HG02623 (cell line): ENCODE measurements around the gene SLC9A8.
"Not testable (repeated sequence)": the region's sequence is repeated elsewhere in the genome, so short reads cannot be mapped to it uniquely, and the experiment has no call there.

ENCODE experiments used
- ATAC-seq: cut with Tn5 transposase; IDR thresholded peaks from one replicate; pipeline ENCODE4 v1.9.1; 2021; ENCODE audit warnings: moderate library complexity; ENCODE audit not compliant: unreplicated experiment

SLC9A8 gene

GRCh38 chr20:49891476-49892110 lies 79.0 kb downstream of the SLC9A8 start:
- ATAC-seq, result no peak

- no peak for ATAC-seq
These were observed 79.6 kb downstream of the SLC9A8 start for GRCh38 chr20:49892260-49892659.

DNA sequence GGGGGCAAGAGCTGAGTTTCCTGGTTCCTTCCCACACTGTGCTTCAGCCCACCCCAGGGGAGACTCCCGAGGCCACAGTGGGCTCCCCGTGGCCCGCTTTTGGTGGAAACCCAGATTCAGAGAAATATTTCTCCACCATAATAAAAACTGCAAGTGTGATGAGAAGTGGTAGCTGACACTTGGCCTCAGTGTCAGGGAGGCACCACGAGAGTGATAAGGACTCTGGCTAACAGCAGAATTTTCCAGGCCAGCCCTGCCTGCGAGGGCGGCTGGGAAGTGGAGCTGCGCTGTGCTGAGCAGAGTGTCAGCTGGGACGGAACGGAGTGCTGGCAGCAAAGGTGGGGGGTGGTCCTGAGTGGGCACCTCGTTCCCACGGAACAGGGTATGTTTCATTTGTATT lies 80.2 kb downstream of the SLC9A8 start:
- ATAC-seq, result no peak

DNA sequence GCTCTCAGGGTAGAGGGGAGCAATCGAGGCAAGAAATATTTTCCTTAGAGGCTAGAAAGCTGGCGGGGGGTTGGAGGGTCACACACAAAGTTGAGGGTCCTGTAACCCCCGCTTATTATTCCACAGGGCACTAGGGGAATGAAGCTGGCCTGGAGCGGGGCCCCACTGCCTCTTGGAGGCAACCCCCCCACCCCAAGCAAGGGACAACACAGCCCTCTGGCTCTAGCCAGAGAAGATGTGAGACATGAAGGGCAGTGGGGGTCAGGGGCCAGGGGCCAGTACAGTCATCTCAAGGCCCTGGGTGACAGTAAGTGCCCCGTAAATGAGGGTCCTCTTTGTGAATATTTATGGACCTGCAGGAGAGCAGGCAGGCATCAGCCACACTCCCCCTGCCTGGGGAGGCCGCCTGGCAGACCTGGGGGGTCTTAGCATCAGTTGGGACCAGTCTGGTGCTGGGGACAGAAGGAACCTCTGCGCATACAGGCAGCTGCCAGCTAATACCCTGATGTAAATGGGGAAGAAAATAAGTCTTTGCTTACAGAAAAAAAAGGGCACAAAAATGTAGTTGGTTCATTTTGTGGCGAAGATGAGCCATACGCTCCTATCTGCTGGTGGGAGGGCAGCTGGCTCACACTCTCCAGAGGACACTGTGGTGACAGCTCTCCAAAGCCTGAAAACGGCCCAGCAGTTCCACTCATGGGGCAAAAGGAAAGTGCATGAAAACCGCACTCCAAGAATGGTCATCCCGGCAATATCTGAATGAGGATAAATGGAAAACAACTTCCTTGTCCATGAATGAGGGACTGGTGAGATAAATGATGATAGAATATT lies 80.8 kb downstream of the SLC9A8 start:
- ATAC-seq, result no peak

GRCh38 chr20:49894073-49894470 lies 81.4 kb downstream of the SLC9A8 start:
- no peak for ATAC-seq

DNA sequence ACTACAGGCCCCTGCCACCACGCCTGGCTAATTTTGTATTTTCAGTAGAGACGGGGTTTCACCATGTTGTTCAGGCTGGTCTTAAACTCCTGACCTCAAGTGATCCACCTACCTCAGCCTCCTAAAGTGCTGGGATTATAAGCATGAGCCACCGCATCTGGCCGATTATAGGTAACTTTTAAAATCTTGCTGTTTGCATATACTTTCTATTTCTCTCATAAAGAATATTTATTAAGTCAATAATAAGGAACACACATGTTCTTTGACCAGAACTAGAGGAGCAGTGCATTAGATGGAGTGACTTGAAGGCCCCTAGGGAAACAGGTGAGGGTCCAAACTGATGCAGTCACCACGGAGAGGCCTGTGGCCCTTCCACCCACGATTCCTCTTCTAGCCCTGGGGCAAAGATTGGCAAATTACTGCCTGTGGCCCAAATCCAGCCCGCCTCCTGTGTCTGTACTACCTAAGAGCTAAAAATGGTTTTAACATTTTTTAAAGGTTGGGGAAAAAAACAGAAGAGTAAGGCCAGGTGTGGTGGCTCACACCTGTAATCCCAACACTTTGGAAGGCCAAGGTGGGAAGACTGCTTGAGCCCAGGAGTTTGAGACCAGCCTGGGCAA lies 83.0 kb downstream of the SLC9A8 start:
- ATAC-seq, result not testable (repeated sequence)

DNA sequence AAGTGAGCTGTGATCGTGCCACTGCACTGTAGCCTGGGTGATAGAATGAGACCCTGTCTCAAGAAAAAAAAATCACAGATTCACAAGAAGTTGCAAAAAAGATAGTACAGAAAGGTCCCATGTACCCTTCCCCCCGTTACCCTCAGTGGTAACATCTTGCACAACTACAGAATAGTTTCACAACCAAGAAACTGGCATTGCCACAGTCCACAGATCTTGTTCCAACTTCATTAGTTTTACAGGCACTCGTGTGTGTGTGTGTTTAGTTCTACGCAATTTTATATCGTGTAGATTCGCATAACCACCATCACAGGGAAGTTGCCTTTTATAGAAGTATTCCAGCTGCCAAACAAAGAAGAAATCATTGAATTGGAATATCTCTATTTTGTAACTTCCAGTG lies 83.6 kb downstream of the SLC9A8 start:
- ATAC-seq, result no peak

- ATAC-seq, result no peak
These were observed 87.1 kb downstream of the SLC9A8 start for GRCh38 chr20:49899541-49900383.

DNA sequence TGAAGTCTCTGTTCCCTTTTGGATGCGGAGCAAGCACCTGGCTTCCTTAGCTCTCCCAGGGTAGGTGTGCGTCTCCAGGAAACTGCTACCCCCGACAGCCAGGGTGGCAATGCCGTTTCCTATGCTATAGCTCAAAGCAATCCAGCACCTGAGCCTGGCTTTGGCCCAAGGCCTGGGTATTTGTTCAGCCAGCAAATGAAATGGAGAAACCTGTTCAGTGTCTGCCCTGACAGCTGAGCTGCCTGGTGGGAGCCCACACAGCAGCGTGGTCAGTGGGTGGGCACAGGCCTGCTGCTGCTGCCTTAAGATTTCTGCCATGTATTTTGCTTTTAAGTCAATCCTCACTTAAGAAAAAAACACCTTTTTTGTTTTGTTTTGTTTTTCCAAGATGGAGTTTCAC lies 89.0 kb downstream of the SLC9A8 start:
- no peak for ATAC-seq

- no peak for ATAC-seq
These were observed 92.0 kb downstream of the SLC9A8 start for GRCh38 chr20:49904440-49905214.

DNA sequence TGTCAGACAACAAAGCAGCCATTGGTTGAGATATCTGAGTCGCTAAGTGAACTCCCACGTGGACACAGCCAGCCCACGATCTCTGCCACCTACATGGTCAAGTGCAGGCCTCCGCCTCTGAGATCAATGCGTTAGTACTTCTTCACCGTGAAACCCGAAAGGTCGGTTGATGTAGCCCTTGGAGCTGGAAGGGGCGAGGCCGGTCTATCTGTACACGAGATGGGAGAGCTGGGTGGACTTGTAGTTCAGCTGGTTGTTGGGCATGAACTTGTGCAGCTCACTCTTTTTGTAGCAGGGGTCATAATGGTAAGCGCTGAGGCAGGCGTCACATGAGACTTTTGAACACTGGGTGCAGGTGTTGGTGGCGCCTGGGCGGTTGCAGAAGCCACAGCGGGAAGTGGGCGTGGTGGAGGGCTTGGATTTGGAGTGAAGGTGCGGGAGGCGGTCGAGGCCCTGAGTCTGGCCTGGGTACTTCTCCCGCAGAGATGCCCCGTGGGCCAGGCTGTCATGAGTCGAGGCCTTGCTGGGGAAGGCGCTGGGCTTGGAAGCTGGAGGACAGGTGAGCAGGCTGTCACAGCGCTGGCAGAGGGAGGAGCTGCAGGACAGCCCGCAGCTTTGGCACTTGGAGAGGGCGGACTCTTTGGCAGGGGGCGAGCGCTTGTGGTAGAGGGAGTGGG lies 92.9 kb downstream of the SLC9A8 start:
- ATAC-seq, result no peak

GRCh38 chr20:49906101-49906604 lies 93.5 kb downstream of the SLC9A8 start:
- no peak for ATAC-seq

GRCh38 chr20:49906615-49907154 lies 94.1 kb downstream of the SLC9A8 start:
- ATAC-seq, result no peak

DNA sequence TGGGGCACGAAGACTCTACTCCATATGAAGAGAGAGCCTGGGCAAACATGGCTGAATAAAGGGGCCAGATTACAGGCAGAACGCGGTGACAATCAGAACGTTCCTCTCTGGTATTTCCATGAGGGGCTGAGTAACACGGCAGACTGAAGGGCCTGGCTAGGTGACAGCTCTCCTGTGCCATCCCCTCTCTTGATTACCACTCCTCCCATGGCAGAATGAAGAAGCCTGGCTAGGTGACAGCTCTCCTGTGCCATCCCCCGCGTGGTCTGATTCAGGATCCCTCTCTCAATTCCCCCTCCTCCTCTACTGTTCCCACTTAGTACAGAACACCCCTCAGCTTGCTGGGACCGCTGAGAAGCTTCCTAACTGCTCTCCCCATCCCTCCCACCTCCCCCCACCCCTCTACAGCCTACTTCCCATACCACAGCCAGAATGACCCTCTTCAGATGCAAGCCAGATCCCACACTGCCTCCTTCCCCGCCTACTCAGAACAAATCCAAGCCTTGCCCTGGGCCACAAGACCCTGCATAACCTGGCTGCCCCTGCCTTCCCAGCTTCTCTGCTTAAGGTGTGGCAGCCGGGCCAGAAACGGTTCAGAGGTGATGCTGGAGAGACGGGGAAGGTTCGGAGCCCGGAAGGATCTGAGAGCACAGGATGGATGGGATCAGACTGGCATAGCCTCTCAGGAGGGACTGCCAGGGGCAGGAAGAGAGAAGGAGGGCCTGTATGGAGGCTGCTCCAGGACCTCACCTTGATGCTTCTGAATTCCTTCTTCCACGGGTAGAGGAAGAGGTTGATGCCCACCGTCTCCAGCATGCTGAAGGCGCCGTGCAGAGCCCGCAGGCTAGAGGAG lies 95.0 kb downstream of the SLC9A8 start:
- ATAC-seq, result no peak

DNA sequence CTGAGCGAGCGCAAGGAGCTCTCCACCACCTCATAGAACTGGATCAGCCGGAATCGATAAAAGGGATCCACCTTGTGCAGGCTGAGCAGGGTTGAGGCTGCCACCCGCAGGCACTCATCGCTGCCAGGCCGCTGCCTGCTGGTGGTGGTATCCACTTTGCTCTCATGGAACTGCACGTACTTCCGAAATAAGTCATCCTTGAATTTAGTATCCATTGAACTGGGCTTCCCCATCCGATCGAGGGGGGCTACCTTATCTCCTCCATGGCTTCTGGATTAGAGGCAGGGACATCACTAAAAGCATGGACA lies 95.6 kb downstream of the SLC9A8 start:
- no peak for ATAC-seq

GRCh38 chr20:49909499-49910339 lies 97.1 kb downstream of the SLC9A8 start:
- no peak for ATAC-seq

- no peak for ATAC-seq
These were observed 97.7 kb downstream of the SLC9A8 start for GRCh38 chr20:49910340-49910706.
